GM12872 (cell line): Measurements from ENCODE around the gene TAS2R19.
A peak's percentile ranks its signal among the peaks of the same experiment; 100 is the strongest.

Experiments
- CTCF ChIP-seq: IDR thresholded peaks from 3 replicates; pipeline ENCODE4 v1.5.1; 2011; ENCODE audit warnings: low read depth, mild to moderate bottlenecking, low read length, moderate library complexity; ENCODE audit not compliant: insufficient read depth

The TAS2R19 gene

GRCh38 chr12:11059041-11059440 lies 36.6 kb upstream of the TAS2R19 start:
- TF ChIP-seq CTCF, result no peak

DNA sequence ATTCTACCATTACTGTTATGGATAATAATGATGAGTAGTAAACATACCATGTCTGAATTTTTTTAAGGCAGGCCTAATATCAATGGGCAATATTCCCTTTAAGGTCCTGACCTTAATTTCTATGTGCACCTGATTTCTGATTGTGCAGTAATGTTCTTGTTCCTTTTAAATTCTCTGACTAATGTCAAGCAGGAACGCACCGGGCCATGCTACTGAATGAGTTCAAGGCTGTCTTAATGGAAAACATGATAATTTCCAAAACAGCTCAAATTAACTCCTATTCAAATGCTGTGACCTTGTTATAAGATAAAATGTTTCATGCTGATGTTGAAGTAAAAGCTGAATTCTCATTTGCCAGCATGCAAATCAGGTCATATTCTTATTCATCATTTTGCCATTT lies 32.9 kb upstream of the TAS2R19 start:
- TF ChIP-seq CTCF, result no peak

DNA sequence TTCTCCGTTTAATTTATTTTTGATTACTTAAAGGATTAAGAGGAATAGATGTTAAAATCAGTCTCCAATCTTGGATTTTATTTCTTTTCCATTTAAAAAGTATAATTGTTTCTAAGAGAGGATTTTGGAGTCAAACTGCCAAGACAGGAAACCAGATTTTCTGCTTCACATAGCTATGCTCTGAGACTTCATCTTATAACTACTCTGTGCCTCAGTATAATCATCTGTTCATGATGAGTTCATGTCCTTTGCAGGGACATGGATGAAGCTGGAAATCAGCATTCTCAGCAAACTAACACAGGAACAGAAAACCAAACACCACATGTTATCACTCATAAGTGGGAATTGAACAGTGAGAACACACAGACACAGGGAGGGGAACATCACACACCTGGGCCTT lies 17.7 kb upstream of the TAS2R19 start:
- TF ChIP-seq CTCF, result no peak

GRCh38 chr12:11039171-11039570 lies 16.8 kb upstream of the TAS2R19 start:
- no peak for TF ChIP-seq CTCF

DNA sequence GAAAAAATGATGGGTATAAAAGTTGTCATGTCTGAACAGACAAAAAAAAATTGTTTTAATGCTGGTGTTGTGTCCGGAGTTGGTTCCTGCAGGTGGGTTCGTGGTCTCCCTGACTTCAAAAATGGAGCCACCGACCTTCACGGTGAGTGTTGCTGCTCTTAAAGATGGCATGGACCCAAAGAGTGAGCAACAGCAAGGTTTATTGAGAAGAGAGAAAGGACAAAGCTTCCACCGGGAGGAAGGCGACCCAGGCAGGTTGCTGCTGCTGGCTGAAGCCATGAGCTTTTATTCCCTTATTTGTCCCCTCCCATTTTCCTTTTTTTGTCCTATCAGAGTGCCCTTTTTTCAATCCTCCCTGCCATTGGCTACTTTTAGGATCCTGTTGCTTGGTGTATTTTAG lies 8.9 kb upstream of the TAS2R19 start, which contains the start of gene TAS2R31:
Gene TAS2R31, minus strand, starts transcription at position 101 of the 400 bp plus-strand sequence. Its CDS starts 72 bp downstream, at position 29.
- no peak for TF ChIP-seq CTCF

DNA sequence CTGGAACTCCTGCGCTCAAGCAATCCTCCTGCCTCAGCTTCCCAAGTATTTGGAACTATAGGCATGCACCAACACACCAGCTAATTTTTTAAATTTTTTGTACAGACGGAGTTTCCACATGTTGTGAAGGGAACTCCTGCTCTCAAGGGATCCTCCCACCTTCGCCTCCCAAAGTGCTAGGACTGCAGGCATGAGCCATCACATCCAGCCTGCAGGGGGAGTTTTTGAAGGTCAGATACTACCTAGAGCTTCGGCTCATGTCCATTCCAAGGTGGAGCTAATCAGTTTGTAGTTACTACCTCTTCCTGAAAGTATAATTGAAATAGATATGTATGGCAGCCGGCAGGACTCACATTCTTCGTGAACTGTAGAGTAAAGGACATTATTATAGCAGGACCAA lies 3.7 kb upstream of the TAS2R19 start:
- TF ChIP-seq CTCF, result 0 out of 3 replicates have a peak, but pooled peaks have one; percentile 13

GRCh38 chr12:11023387-11023786 lies 967 bp upstream of the TAS2R19 start:
- TF ChIP-seq CTCF, result no peak

DNA sequence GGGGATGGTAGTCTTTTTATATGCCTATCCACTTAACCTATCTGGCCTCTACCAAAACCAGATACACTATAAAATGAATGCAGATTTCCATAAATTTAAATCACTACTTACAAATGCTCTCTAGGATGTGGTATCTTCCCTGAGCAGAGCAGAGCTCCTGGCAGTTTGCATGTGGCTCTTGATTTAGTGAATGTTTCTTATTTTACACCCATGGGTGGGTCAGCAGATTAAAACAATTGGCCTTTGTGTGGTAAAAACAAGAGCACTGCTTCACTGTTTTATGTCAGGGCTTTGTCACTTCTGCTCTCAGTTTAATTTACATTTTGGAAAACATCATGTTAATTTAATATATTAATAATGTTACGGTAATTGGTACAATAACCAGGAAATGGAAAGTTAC lies 5.5 kb downstream of the TAS2R19 start:
- TF ChIP-seq CTCF, result no peak
